M059J (cell line): ENCODE results near the gene SESN1. TPM values are rescaled to one million over a fixed set of nuclear protein-coding genes. Genes with fewer than 3 reads are reported as not detected.

Experiments used
- DNase-seq: peaks from one replicate; pipeline ENCODE4 v3.0.0-alpha.2; 2012; ENCODE audit warnings: low read depth
- total RNA-seq: library from RNA; depleted of rRNA; stranded (reverse); fragments of >200 nt; shearing (Covaris generic); gene quantifications from 2 replicates; pipeline ENCODE4 v1.2.3, GENCODE V29; 2014; rRNA removed

SESN1 gene
- total RNA-seq, 1 experiment from 2014 or later, result 9.2 TPM

- no peak for DNase-seq
Measured at GRCh38 chr6:108937170-108937569, 157.5 kb downstream of the SESN1 start.

Other genes starting within 250 kb of the SESN1 start
- gene ARMC2, start 246.4 kb downstream of the SESN1 start, total RNA-seq, result 1.7 and 2.5 TPM in 2 replicates
- gene CEP57L1, start 661 bp upstream of the SESN1 start, total RNA-seq, result 51.2 and 51.3 TPM in 2 replicates